IMR-90 (cell line): ENCODE results near the gene HDGF. TPM values are rescaled to one million over a fixed set of nuclear protein-coding genes. Genes with fewer than 3 reads are reported as not detected.

Source experiments
- ATAC-seq: fragments of 200-7000 bp; cut with Tn5 transposase; 2 replicates; pipeline ENCODE4 v1.9.1; 2020; ENCODE audit warnings: low read depth, mild to moderate bottlenecking, moderate library complexity
- BruUV-seq: library from RNA; stranded (reverse); fragments of 400-500 nt; replicated peaks from 2 replicates; lab custom pipeline; 2021; lab: Mats Ljungman, UMichigan
- CTCF ChIA-PET: fragments of 300-600 bp; formaldehyde crosslinking; extraction: SDS; loops from one replicate; lab custom pipeline; 2021; ENCODE audit warnings: antibody characterized with exemption; lab: Yijun Ruan, JAX
- POLR2A ChIA-PET: fragments of 300-600 bp; sonication (Branson Sonifier 250); formaldehyde crosslinking; loops from one replicate; lab custom pipeline; 2022; ENCODE audit warnings: antibody characterized with exemption; ENCODE audit not compliant: unreplicated experiment; lab: Charles Lee
- DNase-seq: peaks from one replicate; pipeline ENCODE4 v3.0.0; 2013
- H2AFZ ChIP-seq: replicated peaks from 2 replicates; pipeline ENCODE3; 2013; ENCODE audit warnings: low read length, mild to moderate bottlenecking; ENCODE audit not compliant: poor library complexity
- H2AK5ac ChIP-seq: 2 replicates; pipeline ENCODE4 v1.6.1; 2013; ENCODE audit warnings: low read depth, low read length, inconsistent platforms
- H2AK9ac ChIP-seq: replicated peaks from 2 replicates; pipeline ENCODE3; 2013; ENCODE audit warnings: mild to moderate bottlenecking, low read depth, low read length, moderate library complexity; ENCODE audit not compliant: poor library complexity
- H2BK120ac ChIP-seq: 2 replicates; pipeline ENCODE4 v1.6.1; 2013; ENCODE audit warnings: low read depth, low read length, inconsistent platforms
- H2BK15ac ChIP-seq: 3 replicates; pipeline ENCODE4 v1.6.1; 2013; ENCODE audit warnings: low read depth, low read length, inconsistent platforms
- H2BK20ac ChIP-seq: 2 replicates; pipeline ENCODE4 v1.6.1; 2013; ENCODE audit warnings: low read depth, mild to moderate bottlenecking, inconsistent platforms, low read length, moderate library complexity
- H2BK5ac ChIP-seq: 2 replicates; pipeline ENCODE4 v1.6.1; 2013; ENCODE audit warnings: mild to moderate bottlenecking, low read depth, low read length, inconsistent platforms; ENCODE audit not compliant: poor library complexity, severe bottlenecking
- H3K14ac ChIP-seq: replicated peaks from 2 replicates; pipeline ENCODE4 v1.6.1; 2013; ENCODE audit warnings: low read depth, low read length, inconsistent platforms
- H3K18ac ChIP-seq: 2 replicates; pipeline ENCODE4 v1.6.1; 2013; ENCODE audit warnings: low read depth, low read length, control low read depth
- H3K23ac ChIP-seq: 2 replicates; pipeline ENCODE4 v1.6.1; 2013; ENCODE audit warnings: low read depth, low read length, inconsistent platforms
- H3K27ac ChIP-seq: 2 replicates; pipeline ENCODE4 v1.5.1; 2013; ENCODE audit warnings: mild to moderate bottlenecking, control low read depth, low read length; ENCODE audit not compliant: insufficient read depth
- H3K27me3 ChIP-seq: 2 replicates; pipeline ENCODE4 v1.6.1; 2013; ENCODE audit warnings: low read length; ENCODE audit not compliant: control insufficient read depth, insufficient read depth
- H3K36me3 ChIP-seq: 2 replicates; pipeline ENCODE4 v1.6.1; 2013; ENCODE audit warnings: low read length, mixed read lengths; ENCODE audit not compliant: control insufficient read depth, insufficient read depth
- H3K4ac ChIP-seq: 2 replicates; pipeline ENCODE4 v1.6.1; 2013; ENCODE audit warnings: low read depth, low read length, inconsistent platforms
- H3K4me1 ChIP-seq: 2 replicates; pipeline ENCODE4 v1.6.1; 2013; ENCODE audit warnings: low read length, mixed read lengths; ENCODE audit not compliant: control insufficient read depth, insufficient read depth
- H3K4me2 ChIP-seq: 2 replicates; pipeline ENCODE4 v1.6.1; 2013; ENCODE audit warnings: low read depth, mild to moderate bottlenecking, control low read depth, low read length, moderate library complexity
- H3K4me3 ChIP-seq: 2 replicates; pipeline ENCODE4 v1.5.1; 2013; ENCODE audit warnings: low read depth, mild to moderate bottlenecking, control low read depth, low read length, moderate library complexity; ENCODE audit not compliant: insufficient read depth
- H3K56ac ChIP-seq: 2 replicates; pipeline ENCODE4 v1.6.1; 2013; ENCODE audit warnings: low read length, inconsistent platforms; ENCODE audit not compliant: insufficient read depth; ENCODE audit errors: extremely low read depth
- H3K79me1 ChIP-seq, 2 experiments: 2 replicates each; pipeline ENCODE4 v1.6.1; 2013; ENCODE audit warnings: low read length in 2 of 2, inconsistent platforms in 1 of 2, low read depth in 1 of 2
- H3K9ac ChIP-seq: 2 replicates; pipeline ENCODE4 v1.6.1; 2013; ENCODE audit warnings: low read depth, low read length, control low read depth
- H3K9me1 ChIP-seq: 2 replicates; pipeline ENCODE4 v1.6.1; 2013; ENCODE audit warnings: low read length, inconsistent platforms; ENCODE audit not compliant: insufficient read depth
- H3K9me3 ChIP-seq: 2 replicates; pipeline ENCODE4 v1.6.1; 2013; ENCODE audit warnings: low read length; ENCODE audit not compliant: control insufficient read depth, insufficient read depth
- H4K20me1 ChIP-seq: 2 replicates; pipeline ENCODE4 v1.6.1; 2013; ENCODE audit warnings: low read length, inconsistent platforms; ENCODE audit not compliant: insufficient read depth
- H4K5ac ChIP-seq: 2 replicates; pipeline ENCODE4 v1.6.1; 2013; ENCODE audit warnings: mild to moderate bottlenecking, low read depth, low read length, control low read depth
- H4K8ac ChIP-seq, 2 experiments: 2 replicates each; pipeline ENCODE4 v1.6.1; 2013; ENCODE audit warnings: low read depth in 2 of 2, low read length in 2 of 2, control low read depth in 1 of 2, inconsistent platforms in 1 of 2
- H4K91ac ChIP-seq: 2 replicates; pipeline ENCODE4 v1.6.1; 2013; ENCODE audit warnings: low read depth, low read length, inconsistent platforms; ENCODE audit not compliant: insufficient read depth
- BHLHE40 ChIP-seq: fragments of 150-350 bp; IDR thresholded peaks from 2 replicates; pipeline ENCODE4 v1.6.1; 2016; ENCODE audit warnings: mild to moderate bottlenecking, low read depth, low read length
- FOS ChIP-seq: fragments of 150-350 bp; IDR thresholded peaks from 2 replicates; pipeline ENCODE4 v1.6.1; 2016; ENCODE audit warnings: low read depth, low read length
- MAFK ChIP-seq: IDR thresholded peaks from 2 replicates; pipeline ENCODE4 v1.6.1; 2012; ENCODE audit warnings: low read depth, low read length, improper control_type of control experiment
- NFE2L2 ChIP-seq: fragments of 150-350 bp; IDR thresholded peaks from 2 replicates; pipeline ENCODE4 v1.6.1; 2016; ENCODE audit warnings: low read depth, mild to moderate bottlenecking, low read length
- POLR2A ChIP-seq: IDR thresholded peaks from 2 replicates; pipeline ENCODE4 v1.6.1; 2012; ENCODE audit warnings: mild to moderate bottlenecking, low read depth, low read length
- RAD21 ChIP-seq: IDR thresholded peaks from 2 replicates; pipeline ENCODE4 v1.6.1; 2012; ENCODE audit warnings: low read length, improper control_type of control experiment
- RCOR1 ChIP-seq: IDR thresholded peaks from 2 replicates; pipeline ENCODE4 v1.6.1; 2012; ENCODE audit warnings: mild to moderate bottlenecking, low read length, improper control_type of control experiment; ENCODE audit not compliant: insufficient replicate concordance
- SMC3 ChIP-seq: fragments of 150-350 bp; IDR thresholded peaks from 2 replicates; pipeline ENCODE4 v1.6.1; 2016; ENCODE audit warnings: low read depth, mild to moderate bottlenecking, antibody characterized with exemption, low read length, moderate library complexity
- WGBS, 2 experiments: methylation state at CpG; one replicate each; pipeline versions ENCODE4 v1.1.5 to v1.1.7; 2013; ENCODE audit warnings: missing lambda C conversion rate in 2 of 2; ENCODE audit not compliant: insufficient read length in 1 of 2; ENCODE audit errors: extremely low coverage in 2 of 2; 5-methylcytosine and 5-hydroxymethylcytosine counted together
- dilution Hi-C: fragments of 300-500 bp; cut with HindIII; formaldehyde crosslinking; loops from one replicate; pipeline ENCODE4 v1.14.3; 2018; ENCODE audit warnings: low sequenced_read_pairs; ENCODE audit not compliant: unreplicated experiment
- in situ Hi-C: fragments of 300-500 bp; cut with MboI; formaldehyde crosslinking; loops from 3 replicates; pipeline ENCODE4 v1.14.3; 2019; ENCODE audit warnings: low sequenced_read_pairs, inconsistent platforms, mixed read lengths
- intact Hi-C: fragments of 100-400 bp; cut with micrococcal nuclease; formaldehyde crosslinking; loops from 2 replicates; pipeline ENCODE4 v1.10.0; 2022
- polyA plus RNA-seq, 3 experiments: library from polyadenylated mRNA; depleted of rRNA; stranded (reverse); fragments of >200 nt; gene quantifications; 2 replicates each; pipeline ENCODE4 v1.2.3, GENCODE V29; 2012; ENCODE audit warnings: low replicate concordance in 1 of 3
- total RNA-seq: library from RNA; depleted of rRNA; stranded (reverse); fragments of >200 nt; gene quantifications from 2 replicates; pipeline ENCODE4 v1.2.3, GENCODE V29; 2012
- TF ChIP-seq, protein P1 (sequence below): fragments of 150-350 bp; IDR thresholded peaks from 2 replicates; pipeline ENCODE4 v1.6.1; 2016; ENCODE audit warnings: low read depth, mild to moderate bottlenecking, low read length, moderate library complexity, borderline replicate concordance
- TF ChIP-seq, protein P2 (sequence below): conservative IDR thresholded peaks from 2 replicates; pipeline ENCODE4 v1.5.1; 2012; ENCODE audit warnings: mild to moderate bottlenecking, low read depth, low read length, improper control_type of control experiment

Gene HDGF
- total and polyA plus RNA-seq, 2 of the 4 experiments (the other 2 are of a cell fraction) = 94.6 to 123 TPM

GRCh38 chr1:156712626-156713025 is 38.8 kb downstream of the HDGF start:
- DNase-seq (no peak), ATAC-seq (no peak)
- dilution Hi-C loops (no loop called here), in situ Hi-C loops (no loop called here), intact Hi-C loops (no loop called here)
- H2AK9ac ChIP-seq = peak overlapping the region; percentile 85
- no peak overlapping the region for H3K27ac ChIP-seq
- H4K20me1 ChIP-seq = no peaks in the 10 kb centered on the region
- no peak overlapping the region for H4K5ac ChIP-seq
- H3K79me1 ChIP-seq = 0 out of 4 replicates have a peak, but pooled peaks cover 0 to 4% of the 10 kb centered on the region in 2 experiments
- H3K9ac ChIP-seq = no peak overlapping the region
- WGBS, 2 experiments = 30% methylated on average over 1 of the region's 3 CpGs; no CpG with 5 or more reads in 1 of the 2 experiments
- H3K14ac ChIP-seq = no peak overlapping the region
- H3K18ac ChIP-seq = no peak overlapping the region
- H2BK5ac ChIP-seq = no peak overlapping the region
- H2AK5ac ChIP-seq = peak overlapping the region; percentile 29; the same call in 1 of the 2 replicates
- H3K4ac ChIP-seq = peak overlapping the region; percentile 30
- no peak overlapping the region for H3K23ac ChIP-seq
- peaks cover 22% of the 10 kb centered on the region for H3K4me1 ChIP-seq
- peaks cover 3% of the 10 kb centered on the region; the same call in 1 of the 2 replicates for H3K9me1 ChIP-seq
- no peak overlapping the region for H3K56ac ChIP-seq
- H3K4me3 ChIP-seq = no peak overlapping the region
- no peak overlapping the region for H2AFZ ChIP-seq
- TF ChIP-seq MAFK = no peak
- no peak for TF ChIP-seq POLR2A
- no peak for TF ChIP-seq FOS
- TF ChIP-seq NFE2L2 = no peak
- TF ChIP-seq, protein P1, sequence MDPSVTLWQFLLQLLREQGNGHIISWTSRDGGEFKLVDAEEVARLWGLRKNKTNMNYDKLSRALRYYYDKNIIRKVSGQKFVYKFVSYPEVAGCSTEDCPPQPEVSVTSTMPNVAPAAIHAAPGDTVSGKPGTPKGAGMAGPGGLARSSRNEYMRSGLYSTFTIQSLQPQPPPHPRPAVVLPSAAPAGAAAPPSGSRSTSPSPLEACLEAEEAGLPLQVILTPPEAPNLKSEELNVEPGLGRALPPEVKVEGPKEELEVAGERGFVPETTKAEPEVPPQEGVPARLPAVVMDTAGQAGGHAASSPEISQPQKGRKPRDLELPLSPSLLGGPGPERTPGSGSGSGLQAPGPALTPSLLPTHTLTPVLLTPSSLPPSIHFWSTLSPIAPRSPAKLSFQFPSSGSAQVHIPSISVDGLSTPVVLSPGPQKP = no peak
- no peak for TF ChIP-seq SMC3
- TF ChIP-seq BHLHE40 = no peak
- TF ChIP-seq RAD21 = no peak
- no peak for TF ChIP-seq RCOR1
- TF ChIP-seq, protein P2, sequence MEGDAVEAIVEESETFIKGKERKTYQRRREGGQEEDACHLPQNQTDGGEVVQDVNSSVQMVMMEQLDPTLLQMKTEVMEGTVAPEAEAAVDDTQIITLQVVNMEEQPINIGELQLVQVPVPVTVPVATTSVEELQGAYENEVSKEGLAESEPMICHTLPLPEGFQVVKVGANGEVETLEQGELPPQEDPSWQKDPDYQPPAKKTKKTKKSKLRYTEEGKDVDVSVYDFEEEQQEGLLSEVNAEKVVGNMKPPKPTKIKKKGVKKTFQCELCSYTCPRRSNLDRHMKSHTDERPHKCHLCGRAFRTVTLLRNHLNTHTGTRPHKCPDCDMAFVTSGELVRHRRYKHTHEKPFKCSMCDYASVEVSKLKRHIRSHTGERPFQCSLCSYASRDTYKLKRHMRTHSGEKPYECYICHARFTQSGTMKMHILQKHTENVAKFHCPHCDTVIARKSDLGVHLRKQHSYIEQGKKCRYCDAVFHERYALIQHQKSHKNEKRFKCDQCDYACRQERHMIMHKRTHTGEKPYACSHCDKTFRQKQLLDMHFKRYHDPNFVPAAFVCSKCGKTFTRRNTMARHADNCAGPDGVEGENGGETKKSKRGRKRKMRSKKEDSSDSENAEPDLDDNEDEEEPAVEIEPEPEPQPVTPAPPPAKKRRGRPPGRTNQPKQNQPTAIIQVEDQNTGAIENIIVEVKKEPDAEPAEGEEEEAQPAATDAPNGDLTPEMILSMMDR = no peak
- BruUV-seq = no TSS peak
- H4K8ac ChIP-seq = no peak overlapping the region
- no peak overlapping the region; the same call in 1 of the 2 replicates for H4K91ac ChIP-seq
- H3K36me3 ChIP-seq = no peaks in the 10 kb centered on the region; the same call in 1 of the 2 replicates
- POLR2A ChIA-PET = no interaction called here
- 0 out of 2 replicates have a peak overlapping the region, but pooled peaks have one; percentile 22 for H2BK120ac ChIP-seq
- CTCF ChIA-PET = interaction anchor here (0.5 to 4.4 kb wide), 3 partner anchors 11 to 23 kb away, joined by 3 to 24 read pairs (median 18); no protein-coding TSS in a partner anchor
- no peaks in the 10 kb centered on the region for H3K27me3 ChIP-seq
- 0 out of 2 replicates have a peak overlapping the region, but pooled peaks have one; percentile 41 for H2BK20ac ChIP-seq
- H2BK15ac ChIP-seq = no peak overlapping the region
- H3K4me2 ChIP-seq = no peak overlapping the region
- H3K9me3 ChIP-seq = no peaks in the 10 kb centered on the region
